Effector memory CD8-positive, alpha-beta T cell (primary cell): Measurements from ENCODE around the gene TFCP2.
A peak's percentile ranks its signal among the peaks of the same experiment; 100 is the strongest.
"Not testable (repeated sequence)": the region's sequence is repeated elsewhere in the genome, so short reads cannot be mapped to it uniquely, and the experiment has no call there.

ENCODE experiments used
- ATAC-seq: fragments of 150-1000 bp; cut with Tn5 transposase; replicated peaks from 2 replicates; pipeline ENCODE4 v1.10.0; 2021; ENCODE audit warnings: mild to moderate bottlenecking, moderate library complexity
- DNase-seq, 3 experiments: peaks; one replicate each; pipeline ENCODE4 v3.0.0; 2021
- H3K27ac Mint-ChIP-seq, 2 donors: one replicate each; pipeline ENCODE4 v1.8.0; 2022; ENCODE audit warnings: mild to moderate bottlenecking in 2 of 2, mixed read lengths in 2 of 2, moderate library complexity in 2 of 2
- H3K27me3 Mint-ChIP-seq, 2 donors: one replicate each; pipeline ENCODE4 v1.8.0; 2022; ENCODE audit warnings: mixed read lengths in 2 of 2
- H3K36me3 Mint-ChIP-seq: one replicate; pipeline ENCODE4 v1.8.0; 2022; ENCODE audit warnings: mild to moderate bottlenecking, moderate library complexity, mixed read lengths; ENCODE audit not compliant: insufficient read depth
- H3K4me1 Mint-ChIP-seq, 2 donors: one replicate each; pipeline ENCODE4 v1.8.0; 2022; ENCODE audit warnings: low read depth in 2 of 2, mixed read lengths in 2 of 2
- H3K4me3 Mint-ChIP-seq, 2 donors: one replicate each; pipeline ENCODE4 v1.8.0; 2022; ENCODE audit warnings: mild to moderate bottlenecking in 2 of 2, mixed read lengths in 2 of 2, moderate library complexity in 2 of 2
- H3K9me3 Mint-ChIP-seq, 2 donors: one replicate each; pipeline ENCODE4 v1.8.0; 2022; ENCODE audit warnings: mixed read lengths in 2 of 2

Gene TFCP2

GRCh38 chr12:51078346-51078745, 94.6 kb downstream of the TFCP2 start:
- H3K4me1 Mint-ChIP-seq: peaks cover 20 to 37% of the 10 kb centered on the region in 2 donors
- not testable (repeated sequence) for H3K27ac Mint-ChIP-seq, ATAC-seq, H3K9me3 Mint-ChIP-seq, H3K27me3 Mint-ChIP-seq, DNase-seq, H3K4me3 Mint-ChIP-seq
- H3K36me3 Mint-ChIP-seq: peaks cover 30% of the 10 kb centered on the region

GRCh38 chr12:51077930-51078329, 95.0 kb downstream of the TFCP2 start:
- DNase-seq: no peak
- no peaks in the 10 kb centered on the region for H3K9me3 Mint-ChIP-seq
- ATAC-seq: no peak
- H3K4me1 Mint-ChIP-seq: peaks cover 20 to 35% of the 10 kb centered on the region in 2 donors
- H3K27ac Mint-ChIP-seq: no peak overlapping the region
- H3K36me3 Mint-ChIP-seq: peaks cover 30% of the 10 kb centered on the region
- no peaks in the 10 kb centered on the region for H3K27me3 Mint-ChIP-seq
- H3K4me3 Mint-ChIP-seq: no peak overlapping the region

- Mint-ChIP-seq H3K9me3 (no peaks in the 10 kb centered on the region), H3K4me3 (no peak overlapping the region), H3K27ac (peak overlapping the region; percentile 71 to 77), H3K36me3 (peaks cover 33% of the 10 kb centered on the region), H3K4me1 (peaks cover 7 to 19% of the 10 kb centered on the region in 2 donors), H3K27me3 (no peaks in the 10 kb centered on the region)
- DNase-seq: no peak
- no peak for ATAC-seq
These were observed 96.6 kb downstream of the TFCP2 start for GRCh38 chr12:51076236-51076930.

GRCh38 chr12:51075390-51075789, 97.5 kb downstream of the TFCP2 start:
- no peak overlapping the region for H3K27ac Mint-ChIP-seq
- H3K36me3 Mint-ChIP-seq: peaks cover 40% of the 10 kb centered on the region
- H3K4me3 Mint-ChIP-seq: no peak overlapping the region
- H3K4me1 Mint-ChIP-seq: peaks cover 6 to 15% of the 10 kb centered on the region in 2 donors
- H3K27me3 Mint-ChIP-seq: no peaks in the 10 kb centered on the region
- no peak for ATAC-seq
- no peaks in the 10 kb centered on the region for H3K9me3 Mint-ChIP-seq
- DNase-seq: no peak

- DNase-seq: no peak
- no peak overlapping the region for H3K4me3 Mint-ChIP-seq
- ATAC-seq: no peak
- no peaks in the 10 kb centered on the region for H3K27me3 Mint-ChIP-seq
- peaks cover 55% of the 10 kb centered on the region for H3K36me3 Mint-ChIP-seq
- H3K9me3 Mint-ChIP-seq: no peaks in the 10 kb centered on the region
- H3K4me1 Mint-ChIP-seq: peaks cover under 1 to 2% of the 10 kb centered on the region in 2 donors
- no peak overlapping the region for H3K27ac Mint-ChIP-seq
These were observed 101.3 kb downstream of the TFCP2 start for GRCh38 chr12:51071663-51072062.

- no peak for ATAC-seq
- Mint-ChIP-seq H3K36me3 (peaks cover 66% of the 10 kb centered on the region), H3K4me1 (no peaks in the 10 kb centered on the region), H3K9me3 (no peaks in the 10 kb centered on the region), H3K4me3 (no peak overlapping the region), H3K27me3 (no peaks in the 10 kb centered on the region), H3K27ac (peak overlapping the region in 1 of 2 donors; percentile 71)
- no peak for DNase-seq
These were observed 102.9 kb downstream of the TFCP2 start for GRCh38 chr12:51070004-51070403.

GRCh38 chr12:51067771-51068170, 105.2 kb downstream of the TFCP2 start:
- Mint-ChIP-seq H3K27ac (no peak overlapping the region), H3K4me1 (no peaks in the 10 kb centered on the region), H3K36me3 (peaks cover 58% of the 10 kb centered on the region), H3K27me3 (no peaks in the 10 kb centered on the region), H3K4me3 (no peak overlapping the region), H3K9me3 (no peaks in the 10 kb centered on the region)
- ATAC-seq (no peak), DNase-seq (no peak)

GRCh38 chr12:51067229-51067628, 105.7 kb downstream of the TFCP2 start:
- no peaks in the 10 kb centered on the region for H3K9me3 Mint-ChIP-seq
- ATAC-seq (no peak), DNase-seq (no peak)
- no peaks in the 10 kb centered on the region for H3K4me1 Mint-ChIP-seq
- peak overlapping the region in 1 of 2 donors; percentile 65 for H3K27ac Mint-ChIP-seq
- H3K4me3 Mint-ChIP-seq: no peak overlapping the region
- H3K27me3 Mint-ChIP-seq: no peaks in the 10 kb centered on the region
- H3K36me3 Mint-ChIP-seq: peaks cover 53% of the 10 kb centered on the region

- DNase-seq (no peak), ATAC-seq (no peak)
- Mint-ChIP-seq H3K4me1 (no peaks in the 10 kb centered on the region), H3K27me3 (no peaks in the 10 kb centered on the region), H3K27ac (peak overlapping the region in 1 of 2 donors; percentile 19), H3K4me3 (no peak overlapping the region), H3K9me3 (no peaks in the 10 kb centered on the region), H3K36me3 (peaks cover 54% of the 10 kb centered on the region)
These were observed 107.4 kb downstream of the TFCP2 start for GRCh38 chr12:51065530-51065929.

- H3K27me3 Mint-ChIP-seq: no peaks in the 10 kb centered on the region
- peak overlapping the region in 1 of 2 donors; percentile 62 for H3K27ac Mint-ChIP-seq
- peaks cover 60% of the 10 kb centered on the region for H3K36me3 Mint-ChIP-seq
- no peak overlapping the region for H3K4me3 Mint-ChIP-seq
- no peaks in the 10 kb centered on the region for H3K4me1 Mint-ChIP-seq
- ATAC-seq (no peak), DNase-seq (no peak)
- H3K9me3 Mint-ChIP-seq: no peaks in the 10 kb centered on the region
These were observed 110.1 kb downstream of the TFCP2 start for GRCh38 chr12:51062631-51063397.

- peaks cover 63% of the 10 kb centered on the region for H3K36me3 Mint-ChIP-seq
- H3K27me3 Mint-ChIP-seq: no peaks in the 10 kb centered on the region
- H3K4me1 Mint-ChIP-seq: no peaks in the 10 kb centered on the region
- DNase-seq (no peak), ATAC-seq (no peak)
- no peak overlapping the region for H3K4me3 Mint-ChIP-seq
- H3K27ac Mint-ChIP-seq: no peak overlapping the region
- no peaks in the 10 kb centered on the region for H3K9me3 Mint-ChIP-seq
These were observed 113.8 kb downstream of the TFCP2 start for GRCh38 chr12:51059086-51059485.

GRCh38 chr12:51056242-51056641, 116.7 kb downstream of the TFCP2 start:
- Mint-ChIP-seq H3K36me3 (peaks cover 80% of the 10 kb centered on the region), H3K27me3 (no peaks in the 10 kb centered on the region), H3K4me1 (peaks cover 0 to 4% of the 10 kb centered on the region in 2 donors), H3K9me3 (no peaks in the 10 kb centered on the region), H3K27ac (no peak overlapping the region), H3K4me3 (no peak overlapping the region)
- DNase-seq (no peak), ATAC-seq (no peak)

GRCh38 chr12:51055060-51055459, 117.9 kb downstream of the TFCP2 start:
- no peak overlapping the region for H3K27ac Mint-ChIP-seq
- no peaks in the 10 kb centered on the region for H3K27me3 Mint-ChIP-seq
- ATAC-seq: no peak
- H3K4me1 Mint-ChIP-seq: peaks cover 0 to 4% of the 10 kb centered on the region in 2 donors
- H3K9me3 Mint-ChIP-seq: no peaks in the 10 kb centered on the region
- no peak overlapping the region for H3K4me3 Mint-ChIP-seq
- no peak for DNase-seq
- H3K36me3 Mint-ChIP-seq: peaks cover 81% of the 10 kb centered on the region

- Mint-ChIP-seq H3K27ac (peak overlapping the region; percentile 29 to 66), H3K4me3 (no peak overlapping the region), H3K27me3 (no peaks in the 10 kb centered on the region), H3K9me3 (no peaks in the 10 kb centered on the region), H3K36me3 (peaks cover 69% of the 10 kb centered on the region), H3K4me1 (peaks cover 22 to 25% of the 10 kb centered on the region in 2 donors)
- DNase-seq: no peak
- no peak for ATAC-seq
These were observed 121.1 kb downstream of the TFCP2 start for GRCh38 chr12:51051787-51052186.
